Kidney epithelial cell (primary cell): ENCODE results near the gene TPCN2. TPM values are rescaled to one million over a fixed set of nuclear protein-coding genes. Genes with fewer than 3 reads are reported as not detected.

ENCODE experiments used
- DNase-seq: peaks from one replicate; pipeline ENCODE4 v3.0.0-alpha.2; 2010; ENCODE audit warnings: low read depth
- H3K27me3 ChIP-seq: 2 replicates; pipeline ENCODE4 v1.6.0; 2011; ENCODE audit warnings: low read length; ENCODE audit not compliant: control insufficient read depth, insufficient read depth
- H3K36me3 ChIP-seq: 2 replicates; pipeline ENCODE4 v1.5.1; 2011; ENCODE audit warnings: low read length; ENCODE audit not compliant: control insufficient read depth, insufficient read depth
- H3K4me3 ChIP-seq: 2 replicates; pipeline ENCODE4 v1.5.1; 2011; ENCODE audit warnings: low read depth, mild to moderate bottlenecking, control low read depth, low read length
- CTCF ChIP-seq: IDR thresholded peaks from 2 replicates; pipeline ENCODE4 v1.5.1; 2011; ENCODE audit warnings: mild to moderate bottlenecking, moderate library complexity, low read length, control low read depth, inconsistent platforms; ENCODE audit not compliant: insufficient read depth, poor library complexity, severe bottlenecking
- total RNA-seq: library from RNA; depleted of rRNA; stranded (reverse); fragments of >200 nt; gene quantifications from 2 replicates; pipeline ENCODE4 v1.2.3, GENCODE V29; 2015

The TPCN2 gene
- total RNA-seq, 1 donor from 2014 or later = 8.9 TPM

DNA sequence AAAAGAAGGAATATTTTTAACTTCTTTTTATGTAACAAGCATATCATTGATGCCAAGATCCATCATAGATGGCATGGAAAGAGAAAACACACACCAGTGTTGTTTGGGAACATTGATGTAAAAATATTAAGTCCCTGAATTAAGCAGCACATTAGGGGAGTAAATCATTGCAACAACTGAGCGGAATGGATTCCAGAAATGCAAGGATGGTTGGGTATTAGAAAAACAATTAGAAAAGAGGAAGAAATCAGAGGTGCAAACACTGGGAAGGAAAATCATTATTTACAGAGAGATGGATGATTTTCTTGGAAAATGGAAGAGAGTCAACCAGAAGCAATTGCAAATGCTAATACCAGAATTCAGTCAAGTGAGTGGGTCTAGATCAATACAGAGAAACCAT is 115.1 kb downstream of the TPCN2 start:
- DNase-seq = no peak
- no peaks in the 10 kb centered on the region for H3K27me3 ChIP-seq

GRCh38 chr11:69164824-69165223 is 116.1 kb downstream of the TPCN2 start:
- Histone ChIP-seq H3K4me3 (no peak overlapping the region), H3K27me3 (no peaks in the 10 kb centered on the region), H3K36me3 (no peaks in the 10 kb centered on the region)
- DNase-seq = no peak
- no peak for TF ChIP-seq CTCF

More for the DNA sequence above, 115.1 kb downstream of the TPCN2 start:
- Histone ChIP-seq H3K4me3 (no peak overlapping the region), H3K36me3 (no peaks in the 10 kb centered on the region)
- no peak for TF ChIP-seq CTCF

DNA sequence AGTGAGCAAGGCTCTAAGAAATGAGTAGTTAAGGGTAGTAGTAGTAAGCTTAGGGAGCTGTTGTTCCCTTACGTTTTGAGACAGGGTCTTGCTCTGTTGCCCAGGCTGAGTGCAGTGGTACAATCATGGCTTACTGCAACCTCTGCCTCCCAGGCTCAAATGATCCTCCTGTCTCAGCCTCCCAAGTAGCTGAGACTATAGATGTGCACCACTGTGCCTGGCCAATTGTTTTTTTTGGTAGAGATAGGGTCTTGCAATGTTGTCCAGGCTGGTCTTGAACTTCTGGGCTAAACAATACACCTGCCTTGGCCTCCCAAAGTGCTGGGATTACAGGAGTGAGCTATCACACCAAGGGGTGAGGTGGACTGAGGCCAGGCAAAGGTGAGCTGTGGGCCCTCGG is 117.0 kb downstream of the TPCN2 start:
- Histone ChIP-seq H3K36me3 (no peaks in the 10 kb centered on the region), H3K4me3 (no peak overlapping the region), H3K27me3 (no peaks in the 10 kb centered on the region)
- TF ChIP-seq CTCF = no peak
- no peak for DNase-seq

DNA sequence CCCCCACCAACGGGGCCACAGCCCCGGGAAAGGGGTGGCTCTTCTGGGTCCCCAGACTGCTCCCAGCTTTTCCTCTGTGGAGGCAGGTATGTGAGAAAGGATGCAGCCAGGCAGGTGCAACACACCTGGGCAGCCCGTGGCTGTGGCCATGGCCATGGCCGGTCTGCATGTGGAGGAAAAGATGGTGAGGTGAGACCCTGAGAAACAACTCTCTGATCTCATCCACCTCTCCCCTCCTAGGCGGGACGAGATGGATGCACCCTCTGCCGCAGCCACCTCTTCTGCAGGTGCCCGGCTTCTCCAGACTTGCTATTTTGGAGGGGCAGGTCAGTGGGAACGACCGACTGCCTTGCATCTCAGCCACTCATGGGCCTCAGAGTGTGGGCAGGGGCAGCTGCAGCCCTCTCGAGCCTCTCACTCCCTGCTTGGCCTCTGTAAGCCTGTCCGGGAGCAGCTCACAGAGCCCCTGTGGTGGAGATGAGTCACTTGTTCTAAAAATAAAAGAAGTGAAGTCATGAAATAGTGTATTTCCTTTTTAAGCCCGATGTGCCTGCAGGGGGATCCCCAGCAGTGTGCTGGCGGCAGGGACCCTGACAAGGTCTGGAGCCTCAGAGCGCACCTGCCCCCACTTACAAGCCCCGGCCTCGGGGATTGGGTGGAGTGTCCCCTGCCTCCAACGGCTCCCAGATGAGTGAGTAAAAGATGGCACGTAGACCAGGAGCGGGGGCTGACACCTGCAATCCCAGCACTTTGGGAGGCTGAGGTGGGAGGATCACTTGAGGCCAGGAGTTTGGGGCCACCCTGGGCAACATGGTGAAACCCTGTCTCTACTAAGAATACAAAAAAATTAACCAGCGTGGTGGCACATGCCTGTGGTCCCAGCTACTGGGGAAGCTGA is 117.7 kb downstream of the TPCN2 start:
- no peaks in the 10 kb centered on the region for H3K27me3 ChIP-seq
- TF ChIP-seq CTCF = peak; percentile 30
- DNase-seq = peak; percentile 83
- H3K36me3 ChIP-seq = no peaks in the 10 kb centered on the region
- H3K4me3 ChIP-seq = no peak overlapping the region

- no peak for TF ChIP-seq CTCF
- no peak for DNase-seq
- H3K4me3 ChIP-seq = no peak overlapping the region
- no peaks in the 10 kb centered on the region for H3K27me3 ChIP-seq
- no peaks in the 10 kb centered on the region for H3K36me3 ChIP-seq
Observed at GRCh38 chr11:69167130-69167915, 118.6 kb downstream of the TPCN2 start.
